HUES6 (cell line): ENCODE measurements around the gene GCNT2.

Source experiments
- H3K27ac ChIP-seq: 2 replicates; pipeline ENCODE4 v1.7.0; 2013; ENCODE audit warnings: low read depth, mild to moderate bottlenecking, low read length, inconsistent platforms
- H3K27me3 ChIP-seq: 2 replicates; pipeline ENCODE4 v1.6.1; 2013; ENCODE audit warnings: low read length; ENCODE audit not compliant: control insufficient read depth, insufficient read depth
- H3K36me3 ChIP-seq: 2 replicates; pipeline ENCODE4 v1.6.1; 2013; ENCODE audit warnings: low read length; ENCODE audit not compliant: control insufficient read depth, insufficient read depth
- H3K4me1 ChIP-seq: 2 replicates; pipeline ENCODE4 v1.6.1; 2013; ENCODE audit warnings: low read length; ENCODE audit not compliant: control insufficient read depth, insufficient read depth
- H3K4me3 ChIP-seq: 2 replicates; pipeline ENCODE4 v1.5.1; 2013; ENCODE audit warnings: low read depth, low read length
- H3K9ac ChIP-seq: one replicate; pipeline ENCODE4 v1.6.1; 2013; ENCODE audit warnings: mild to moderate bottlenecking, low read length
- H3K9me3 ChIP-seq: 2 replicates; pipeline ENCODE4 v1.6.1; 2013; ENCODE audit warnings: low read depth, low read length; ENCODE audit not compliant: control insufficient read depth, insufficient read depth

GCNT2 gene

GRCh38 chr6:10531942-10532341 is 10.8 kb downstream of the GCNT2 start:
- H3K27ac ChIP-seq, result no peak overlapping the region

GRCh38 chr6:10532392-10532791 is 11.2 kb downstream of the GCNT2 start:
- no peak overlapping the region for H3K27ac ChIP-seq
- H3K9me3 ChIP-seq, result no peaks in the 10 kb centered on the region
- H3K4me1 ChIP-seq, result peaks cover 11% of the 10 kb centered on the region; the same call in 1 of the 2 replicates
- no peak overlapping the region for H3K4me3 ChIP-seq
- no peaks in the 10 kb centered on the region for H3K36me3 ChIP-seq
- H3K27me3 ChIP-seq, result no peaks in the 10 kb centered on the region
- no peak overlapping the region for H3K9ac ChIP-seq

More at GRCh38 chr6:10531942-10532341, 10.8 kb downstream of the GCNT2 start:
- Histone ChIP-seq H3K9me3 (no peaks in the 10 kb centered on the region), H3K4me3 (no peak overlapping the region), H3K27me3 (no peaks in the 10 kb centered on the region), H3K36me3 (no peaks in the 10 kb centered on the region), H3K9ac (no peak overlapping the region), H3K4me1 (peaks cover 11% of the 10 kb centered on the region; the same call in 1 of the 2 replicates)

- Histone ChIP-seq H3K9me3 (no peaks in the 10 kb centered on the region), H3K4me3 (no peak overlapping the region), H3K4me1 (0 out of 2 replicates have a peak, but pooled peaks cover 3% of the 10 kb centered on the region), H3K9ac (no peak overlapping the region), H3K27me3 (no peaks in the 10 kb centered on the region), H3K36me3 (no peaks in the 10 kb centered on the region), H3K27ac (no peak overlapping the region)
Measured at GRCh38 chr6:10534419-10534762, 13.2 kb downstream of the GCNT2 start.

- no peaks in the 10 kb centered on the region for H3K36me3 ChIP-seq
- H3K4me3 ChIP-seq, result no peak overlapping the region
- no peak overlapping the region for H3K9ac ChIP-seq
- H3K4me1 ChIP-seq, result 0 out of 2 replicates have a peak, but pooled peaks cover 3% of the 10 kb centered on the region
- no peak overlapping the region for H3K27ac ChIP-seq
- H3K9me3 ChIP-seq, result no peaks in the 10 kb centered on the region
- H3K27me3 ChIP-seq, result no peaks in the 10 kb centered on the region
Measured at GRCh38 chr6:10535193-10535592, 14.0 kb downstream of the GCNT2 start.

- no peak overlapping the region for H3K27ac ChIP-seq
Measured at GRCh38 chr6:10537726-10538125, 16.6 kb downstream of the GCNT2 start.

GRCh38 chr6:10540073-10540746 is 19.1 kb downstream of the GCNT2 start:
- H3K36me3 ChIP-seq, result no peaks in the 10 kb centered on the region
- no peak overlapping the region for H3K4me3 ChIP-seq
- no peaks in the 10 kb centered on the region for H3K9me3 ChIP-seq
- H3K27me3 ChIP-seq, result no peaks in the 10 kb centered on the region
- no peak overlapping the region for H3K9ac ChIP-seq
- H3K4me1 ChIP-seq, result peaks cover 6% of the 10 kb centered on the region; the same call in 1 of the 2 replicates
- H3K27ac ChIP-seq, result no peak overlapping the region

More at GRCh38 chr6:10537726-10538125, 16.6 kb downstream of the GCNT2 start:
- no peaks in the 10 kb centered on the region for H3K27me3 ChIP-seq
- H3K4me3 ChIP-seq, result no peak overlapping the region
- H3K4me1 ChIP-seq, result peaks cover 8% of the 10 kb centered on the region; the same call in 1 of the 2 replicates
- H3K36me3 ChIP-seq, result no peaks in the 10 kb centered on the region
- H3K9ac ChIP-seq, result no peak overlapping the region
- H3K9me3 ChIP-seq, result no peaks in the 10 kb centered on the region

GRCh38 chr6:10541591-10541990 is 20.4 kb downstream of the GCNT2 start:
- Histone ChIP-seq H3K27me3 (no peaks in the 10 kb centered on the region), H3K4me1 (peaks cover 14% of the 10 kb centered on the region), H3K4me3 (no peak overlapping the region), H3K9ac (no peak overlapping the region), H3K36me3 (no peaks in the 10 kb centered on the region), H3K27ac (no peak overlapping the region), H3K9me3 (no peaks in the 10 kb centered on the region)

- H3K27me3 ChIP-seq, result no peaks in the 10 kb centered on the region
- H3K4me3 ChIP-seq, result no peak overlapping the region
- no peaks in the 10 kb centered on the region for H3K9me3 ChIP-seq
- H3K27ac ChIP-seq, result no peak overlapping the region
- no peaks in the 10 kb centered on the region for H3K36me3 ChIP-seq
- no peak overlapping the region for H3K9ac ChIP-seq
- H3K4me1 ChIP-seq, result peaks cover 14% of the 10 kb centered on the region
Measured at GRCh38 chr6:10542213-10542612, 21.1 kb downstream of the GCNT2 start.

GRCh38 chr6:10543488-10543887 is 22.3 kb downstream of the GCNT2 start:
- Histone ChIP-seq H3K4me3 (no peak overlapping the region), H3K27me3 (no peaks in the 10 kb centered on the region), H3K4me1 (peaks cover 14% of the 10 kb centered on the region), H3K9ac (no peak overlapping the region), H3K27ac (no peak overlapping the region), H3K36me3 (no peaks in the 10 kb centered on the region), H3K9me3 (no peaks in the 10 kb centered on the region)

GRCh38 chr6:10545482-10545881 is 24.3 kb downstream of the GCNT2 start:
- Histone ChIP-seq H3K27me3 (no peaks in the 10 kb centered on the region), H3K4me1 (peaks cover 15% of the 10 kb centered on the region), H3K4me3 (no peak overlapping the region), H3K36me3 (no peaks in the 10 kb centered on the region), H3K27ac (no peak overlapping the region), H3K9ac (no peak overlapping the region), H3K9me3 (no peaks in the 10 kb centered on the region)

GRCh38 chr6:10547809-10548208 is 26.7 kb downstream of the GCNT2 start:
- no peaks in the 10 kb centered on the region for H3K27me3 ChIP-seq
- H3K9ac ChIP-seq, result no peak overlapping the region
- H3K27ac ChIP-seq, result no peak overlapping the region
- H3K4me1 ChIP-seq, result peaks cover 16% of the 10 kb centered on the region
- no peaks in the 10 kb centered on the region for H3K9me3 ChIP-seq
- no peak overlapping the region for H3K4me3 ChIP-seq
- no peaks in the 10 kb centered on the region for H3K36me3 ChIP-seq
